ENCODE data around the gene MAP3K5.
A peak's percentile ranks its signal among the peaks of the same experiment; 100 is the strongest.
"Not testable (repeated sequence)": the region's sequence is repeated elsewhere in the genome, so short reads cannot be mapped to it uniquely, and the experiment has no call there.

Gene MAP3K5

DNA sequence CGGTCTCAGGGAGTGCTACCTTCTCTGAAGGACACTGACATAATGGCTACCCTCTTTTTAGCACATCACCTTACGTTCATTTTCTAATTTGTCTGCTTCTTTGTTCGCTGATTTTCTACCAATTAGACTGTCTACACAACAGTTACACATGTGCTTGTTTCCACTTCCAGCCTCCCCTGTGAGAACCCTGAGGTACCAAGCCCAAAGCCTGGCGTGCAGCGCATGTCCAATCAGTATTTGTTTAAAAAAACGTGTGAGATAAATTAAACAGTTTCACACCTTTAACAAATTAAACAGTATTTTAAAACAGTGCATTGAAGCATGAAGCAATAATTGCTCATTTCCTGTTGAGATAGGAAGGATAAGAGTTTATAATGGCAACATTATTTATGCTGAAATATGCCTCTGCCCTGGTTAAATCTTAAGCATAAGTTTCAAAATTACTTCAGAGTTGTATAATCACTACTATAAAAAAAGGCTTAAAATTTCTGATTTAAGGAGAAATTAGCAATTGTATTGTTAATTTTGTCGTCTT, 88.9 kb downstream of the MAP3K5 start:
- TF ChIP-seq Cebpa-rat (IDR thresholded peaks at IDR 0.05): no peak
- H3K4me2 ChIP-seq: peak overlapping the region in 7 of 11 experiments; percentile 4 to 45 (median 32); a peak in 11 of 22 replicates
- H3K4me1 ChIP-seq: peaks cover 0 to 14% (median 8%) of the 10 kb centered on the region in 10 experiments; a peak in 11 of 20 replicates

GRCh38 chr6:136701045-136701444, 91.2 kb downstream of the MAP3K5 start:
- H3K4me3 ChIP-seq: no peak overlapping the region
- H3K27me3 ChIP-seq: no peaks in the 10 kb centered on the region
- H3K4me1 ChIP-seq: peaks cover 0 to 14% (median 8%) of the 10 kb centered on the region in 10 experiments; a peak in 12 of 20 replicates
- no peak for TF ChIP-seq Cebpa-rat (IDR thresholded peaks at IDR 0.05)
- no peak overlapping the region for H3K27ac ChIP-seq
- peaks cover 0 to 44% (median 0%) of the 10 kb centered on the region in 11 experiments; a peak in 5 of 22 replicates for H4K20me1 ChIP-seq
- H3K9ac ChIP-seq: no peak overlapping the region
- H3K9me3 ChIP-seq (replicated peaks in 1 of 11): no peaks in the 10 kb centered on the region
- H3K4me2 ChIP-seq: no peak overlapping the region
- H3K36me3 ChIP-seq: peaks cover 0 to 93% (median 4%) of the 10 kb centered on the region in 11 experiments; a peak in 10 of 22 replicates

More for the DNA sequence above, 88.9 kb downstream of the MAP3K5 start:
- no peaks in the 10 kb centered on the region for H3K27me3 ChIP-seq
- H3K27ac ChIP-seq: no peak overlapping the region
- H3K9ac ChIP-seq: no peak overlapping the region
- H3K4me3 ChIP-seq: no peak overlapping the region
- H3K9me3 ChIP-seq (replicated peaks in 1 of 11): no peaks in the 10 kb centered on the region
- H4K20me1 ChIP-seq: peaks cover 0 to 67% (median 0%) of the 10 kb centered on the region in 11 experiments; a peak in 6 of 22 replicates
- H3K36me3 ChIP-seq: peaks cover 0 to 93% (median 2%) of the 10 kb centered on the region in 11 experiments; a peak in 11 of 22 replicates

DNA sequence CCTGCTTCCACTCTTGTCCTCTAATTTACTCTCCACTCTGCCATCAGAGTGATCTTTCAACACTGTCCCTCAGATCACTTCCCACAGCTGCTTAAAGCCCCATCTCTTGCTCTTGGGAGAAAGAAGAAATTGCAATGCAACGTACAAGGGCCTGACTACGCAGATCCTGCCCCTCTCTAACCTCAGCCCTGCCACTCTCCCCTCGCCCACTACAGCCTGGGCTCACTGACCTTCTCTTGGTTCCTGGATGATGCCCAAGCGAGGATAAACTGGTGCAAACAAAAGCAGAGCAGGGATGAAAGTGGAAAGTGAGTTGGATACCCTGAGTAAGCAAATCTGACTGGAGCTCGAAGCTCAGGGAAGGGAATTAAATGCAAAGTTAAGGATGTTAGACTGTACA, 92.9 kb downstream of the MAP3K5 start:
- no peak overlapping the region for H3K4me3 ChIP-seq
- H3K9me3 ChIP-seq (replicated peaks in 1 of 11): no peaks in the 10 kb centered on the region
- no peak for TF ChIP-seq Cebpa-rat (IDR thresholded peaks at IDR 0.05)
- H3K4me2 ChIP-seq: no peak overlapping the region
- H3K4me1 ChIP-seq: peaks cover 0 to 14% (median 8%) of the 10 kb centered on the region in 10 experiments; a peak in 12 of 20 replicates
- peaks cover 0 to 34% (median 0%) of the 10 kb centered on the region in 11 experiments; a peak in 5 of 22 replicates for H4K20me1 ChIP-seq
- peaks cover 0 to 95% (median 13%) of the 10 kb centered on the region in 11 experiments; a peak in 12 of 22 replicates for H3K36me3 ChIP-seq
- H3K27ac ChIP-seq: no peak overlapping the region
- no peak overlapping the region for H3K9ac ChIP-seq
- H3K27me3 ChIP-seq: no peaks in the 10 kb centered on the region

GRCh38 chr6:136696783-136697364, 95.4 kb downstream of the MAP3K5 start:
- no peaks in the 10 kb centered on the region; a peak in 1 of 20 replicates for H3K4me1 ChIP-seq
- no peak for TF ChIP-seq Cebpa-rat (IDR thresholded peaks at IDR 0.05)
- H3K27ac ChIP-seq: no peak overlapping the region
- no peaks in the 10 kb centered on the region for H3K9me3 ChIP-seq (replicated peaks in 1 of 11)
- H3K4me2 ChIP-seq: no peak overlapping the region
- no peak overlapping the region for H3K4me3 ChIP-seq
- no peak overlapping the region for H3K9ac ChIP-seq
- peaks cover 0 to 27% (median 0%) of the 10 kb centered on the region in 11 experiments; a peak in 5 of 22 replicates for H4K20me1 ChIP-seq
- H3K27me3 ChIP-seq: no peaks in the 10 kb centered on the region
- H3K36me3 ChIP-seq: peaks cover 0 to 99% (median 24%) of the 10 kb centered on the region in 11 experiments; a peak in 15 of 22 replicates

- no peaks in the 10 kb centered on the region; a peak in 1 of 20 replicates for H3K4me1 ChIP-seq
- H3K27ac ChIP-seq: no peak overlapping the region
- no peak overlapping the region for H3K4me2 ChIP-seq
- TF ChIP-seq Cebpa-rat (IDR thresholded peaks at IDR 0.05): no peak
- H3K4me3 ChIP-seq: no peak overlapping the region
- H3K27me3 ChIP-seq: no peaks in the 10 kb centered on the region
- no peak overlapping the region for H3K9ac ChIP-seq
- H3K36me3 ChIP-seq: peaks cover 0 to 99% (median 24%) of the 10 kb centered on the region in 11 experiments; a peak in 15 of 22 replicates
- no peaks in the 10 kb centered on the region for H3K9me3 ChIP-seq (replicated peaks in 1 of 11)
- H4K20me1 ChIP-seq: peaks cover 0 to 21% (median 0%) of the 10 kb centered on the region in 11 experiments; a peak in 5 of 22 replicates
These were observed 96.0 kb downstream of the MAP3K5 start for GRCh38 chr6:136696238-136696637.

GRCh38 chr6:136695412-136695811, 96.9 kb downstream of the MAP3K5 start:
- Histone ChIP-seq H3K4me3 (no peak overlapping the region), H3K9ac (no peak overlapping the region), H3K27me3 (no peaks in the 10 kb centered on the region), H3K36me3 (peaks cover 0 to 98% (median 24%) of the 10 kb centered on the region in 11 experiments; a peak in 15 of 22 replicates), H3K27ac (no peak overlapping the region), H3K9me3 (replicated peaks in 1 of 11) (no peaks in the 10 kb centered on the region), H3K4me1 (no peaks in the 10 kb centered on the region; a peak in 1 of 20 replicates), H4K20me1 (peaks cover 0 to 13% (median 0%) of the 10 kb centered on the region in 11 experiments; a peak in 5 of 22 replicates), H3K4me2 (no peak overlapping the region)
- TF ChIP-seq Cebpa-rat (IDR thresholded peaks at IDR 0.05): no peak

GRCh38 chr6:136693090-136693489, 99.2 kb downstream of the MAP3K5 start:
- Histone ChIP-seq H3K4me1 (no peaks in the 10 kb centered on the region; a peak in 1 of 20 replicates), H3K9me3 (replicated peaks in 1 of 11) (peaks cover under 1 to 3% (median 2%) of the 10 kb centered on the region in 11 experiments; a peak in 13 of 22 replicates), H3K36me3 (peaks cover 10 to 98% (median 26%) of the 10 kb centered on the region in 11 experiments; a peak in 16 of 22 replicates), H4K20me1 (no peaks in the 10 kb centered on the region), H3K4me2 (no peak overlapping the region), H3K4me3 (no peak overlapping the region), H3K9ac (no peak overlapping the region), H3K27me3 (no peaks in the 10 kb centered on the region), H3K27ac (no peak overlapping the region)
- no peak for TF ChIP-seq Cebpa-rat (IDR thresholded peaks at IDR 0.05)

DNA sequence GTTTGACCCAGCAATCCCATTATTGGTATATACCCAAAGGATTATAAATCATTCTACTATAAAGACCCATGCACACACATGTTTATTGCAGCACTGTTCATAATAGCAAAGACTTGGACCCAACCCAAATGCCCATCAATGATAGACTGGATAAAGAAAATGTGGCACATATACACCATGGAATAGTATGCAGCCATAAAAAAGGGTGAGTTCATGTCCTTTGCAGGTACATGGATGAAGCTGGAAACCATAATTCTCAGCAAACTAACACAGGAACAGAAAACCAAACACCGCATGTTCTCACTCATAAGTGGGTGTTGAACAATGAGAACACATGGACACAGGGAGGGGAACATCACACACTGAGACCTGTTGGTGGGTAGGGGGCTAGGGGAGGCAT, 104.4 kb downstream of the MAP3K5 start:
- peaks cover 7 to 92% (median 19%) of the 10 kb centered on the region in 11 experiments; a peak in 18 of 22 replicates for H3K36me3 ChIP-seq
- not testable (repeated sequence) for H3K9ac ChIP-seq, H3K4me2 ChIP-seq, H3K4me3 ChIP-seq, H3K27ac ChIP-seq, H3K27me3 ChIP-seq
- peaks cover 0 to 20% (median 0%) of the 10 kb centered on the region in 11 experiments; a peak in 3 of 22 replicates for H4K20me1 ChIP-seq
- H3K4me1 ChIP-seq: peaks cover 0 to 19% (median 5%) of the 10 kb centered on the region in 10 experiments; a peak in 10 of 20 replicates
- peaks cover 8 to 15% (median 10%) of the 10 kb centered on the region in 11 experiments; a peak in 19 of 22 replicates for H3K9me3 ChIP-seq (replicated peaks in 1 of 11)

DNA sequence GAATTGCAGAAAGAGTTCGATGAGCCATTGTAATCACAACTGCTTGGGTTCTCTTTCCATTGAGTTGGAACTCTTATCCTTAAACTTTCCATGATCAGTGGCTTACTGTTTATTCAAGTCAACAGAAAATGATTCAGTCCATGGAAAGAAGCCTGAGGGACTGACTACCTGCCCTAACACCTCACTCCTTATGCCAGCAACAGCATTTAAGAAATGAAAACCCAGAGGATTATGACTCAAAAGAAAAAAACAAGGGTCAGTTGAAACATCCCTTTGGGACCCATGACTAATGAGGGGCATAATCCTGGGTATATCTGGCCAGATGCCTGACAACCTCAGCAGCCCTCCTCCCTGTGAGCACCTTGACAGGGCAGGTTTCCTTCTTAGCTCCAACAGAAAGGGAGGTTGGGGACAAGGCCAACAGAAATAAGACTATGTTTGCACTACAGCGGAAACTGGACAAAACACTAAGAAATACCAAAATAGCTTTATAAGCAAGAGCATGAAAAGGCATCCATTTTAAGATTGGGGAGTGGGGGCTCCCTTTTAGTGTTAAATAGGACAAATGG, 106.7 kb downstream of the MAP3K5 start:
- no peak overlapping the region for H3K9ac ChIP-seq
- H3K27ac ChIP-seq: no peak overlapping the region
- peaks cover 0 to 19% (median 5%) of the 10 kb centered on the region in 10 experiments; a peak in 10 of 20 replicates for H3K4me1 ChIP-seq
- no peak for TF ChIP-seq Cebpa-rat (IDR thresholded peaks at IDR 0.05)
- peaks cover 0 to 20% (median 0%) of the 10 kb centered on the region in 11 experiments; a peak in 3 of 22 replicates for H4K20me1 ChIP-seq
- peak overlapping the region in 2 of 11 experiments; percentile 49 to 70; a peak in 3 of 22 replicates for H3K4me2 ChIP-seq
- H3K9me3 ChIP-seq (replicated peaks in 1 of 11): peaks cover 8 to 15% (median 10%) of the 10 kb centered on the region in 11 experiments; a peak in 19 of 22 replicates
- H3K4me3 ChIP-seq: no peak overlapping the region
- H3K27me3 ChIP-seq: no peaks in the 10 kb centered on the region
- H3K36me3 ChIP-seq: peaks cover 7 to 92% (median 19%) of the 10 kb centered on the region in 11 experiments; a peak in 17 of 22 replicates
